ACC112 (cell line): ENCODE measurements around the gene CSNK1D.
"Not testable (repeated sequence)": the region's sequence is repeated elsewhere in the genome, so short reads cannot be mapped to it uniquely, and the experiment has no call there.

Source experiments
- H2AFZ ChIP-seq: fragments of 200-600 bp; sonication (generic); one replicate; pipeline ENCODE4 v1.6.0; 2017; ENCODE audit warnings: antibody characterized with exemption, low read length; ENCODE audit not compliant: unreplicated experiment
- H3K27ac ChIP-seq: fragments of 200-600 bp; sonication (generic); 2 replicates; pipeline ENCODE4 v1.5.1; 2014; ENCODE audit warnings: low read depth, mild to moderate bottlenecking, antibody characterized with exemption, low read length, moderate library complexity
- H3K27me3 ChIP-seq: fragments of 200-600 bp; sonication (generic); 2 replicates; pipeline ENCODE4 v1.6.1; 2014; ENCODE audit warnings: mild to moderate bottlenecking, antibody characterized with exemption, low read length, moderate library complexity, mixed read lengths; ENCODE audit not compliant: insufficient read depth
- H3K36me3 ChIP-seq: fragments of 200-600 bp; sonication (generic); 2 replicates; pipeline ENCODE4 v1.6.1; 2016; ENCODE audit warnings: mild to moderate bottlenecking, antibody characterized with exemption, low read length, moderate library complexity, mixed read lengths; ENCODE audit not compliant: insufficient read depth
- H3K4me1 ChIP-seq: fragments of 200-600 bp; sonication (generic); one replicate; pipeline ENCODE4 v1.6.1; 2016; ENCODE audit warnings: low read length, mixed read lengths; ENCODE audit not compliant: insufficient read depth, unreplicated experiment, control insufficient read depth
- H3K4me3 ChIP-seq: fragments of 200-600 bp; sonication (generic); 2 replicates; pipeline ENCODE4 v1.5.1; 2014; ENCODE audit warnings: mild to moderate bottlenecking, low read depth, low read length
- H3K79me2 ChIP-seq: fragments of 200-600 bp; sonication (generic); one replicate; pipeline ENCODE4 v1.6.0; 2016; ENCODE audit warnings: low read length; ENCODE audit not compliant: control insufficient read depth, unreplicated experiment, insufficient read depth

The CSNK1D gene

DNA sequence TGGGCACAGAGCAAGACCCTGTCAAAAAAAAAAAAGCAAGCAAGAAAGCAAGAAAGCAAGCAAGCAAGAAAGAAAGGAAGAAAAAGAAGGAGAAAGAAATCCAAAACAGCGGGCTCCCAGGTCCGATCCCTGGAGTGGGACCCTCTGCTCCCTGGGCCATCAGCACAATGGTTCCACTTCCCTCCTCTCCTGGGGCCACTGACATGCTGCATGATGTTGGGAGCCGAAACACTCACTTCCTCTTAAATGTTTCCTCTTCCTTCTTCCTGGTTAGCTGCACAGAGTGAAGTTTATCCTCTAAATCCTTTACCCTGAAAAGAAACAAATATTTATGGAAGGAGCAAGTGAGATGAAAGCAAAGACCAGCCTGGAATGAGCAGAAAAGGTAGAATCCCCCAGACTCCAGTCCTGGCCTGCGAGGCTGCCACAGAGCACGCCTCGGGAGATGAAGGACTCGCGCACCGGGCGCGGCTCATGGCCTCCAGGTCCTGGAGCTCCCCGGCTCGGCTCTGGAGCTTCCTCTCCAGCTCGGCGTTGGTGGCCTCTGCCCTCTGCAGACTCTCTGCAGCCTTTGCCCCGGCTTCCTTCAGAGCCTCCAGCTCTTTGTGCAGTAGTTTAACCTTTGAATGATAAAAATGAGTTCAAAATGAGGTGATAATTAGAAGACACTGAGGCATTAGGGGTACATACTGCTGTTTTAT lies 79.8 kb downstream of the CSNK1D start:
- Histone ChIP-seq H3K4me1 (no peaks in the 10 kb centered on the region), H2AFZ (no peak overlapping the region), H3K4me3 (no peak overlapping the region), H3K27me3 (no peaks in the 10 kb centered on the region), H3K79me2 (no peaks in the 10 kb centered on the region), H3K27ac (no peak overlapping the region), H3K36me3 (peaks cover 4% of the 10 kb centered on the region; the same call in 1 of the 2 replicates)

DNA sequence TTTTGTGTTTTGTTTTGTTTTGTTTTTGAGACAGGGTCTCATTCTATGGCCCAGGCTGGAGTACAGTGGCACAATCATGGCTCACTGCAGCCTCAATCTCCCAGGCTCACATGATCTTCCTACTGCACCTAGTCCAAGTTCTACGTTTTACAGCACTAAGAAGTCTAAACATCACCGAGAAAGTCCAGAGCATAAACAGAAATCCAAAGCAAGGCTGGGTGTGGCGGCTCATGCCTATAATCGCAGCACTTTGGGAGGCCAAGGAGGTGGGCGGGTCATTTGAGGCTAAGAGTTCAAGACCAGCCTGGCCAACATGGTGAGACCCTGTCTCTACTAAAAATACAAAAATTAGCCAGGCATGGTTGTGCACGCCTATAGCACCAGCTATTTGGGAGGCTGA lies 80.5 kb downstream of the CSNK1D start:
- not testable (repeated sequence) for H3K27ac ChIP-seq, H3K27me3 ChIP-seq, H3K79me2 ChIP-seq, H3K4me3 ChIP-seq, H3K4me1 ChIP-seq, H2AFZ ChIP-seq, H3K36me3 ChIP-seq
